HL-60/S4 treated with phorbol 12-myristate 13-acetate at 8.2 ng/mL for 4 days and 3 days (cell line): ENCODE data around the gene KCNH5.

Source experiments
- in situ Hi-C: fragments of 300-500 bp; cut with MboI; formaldehyde crosslinking; loops from 2 replicates; pipeline ENCODE4 v1.15.0; 2022; ENCODE audit warnings: low sequenced_read_pairs

The KCNH5 gene

DNA sequence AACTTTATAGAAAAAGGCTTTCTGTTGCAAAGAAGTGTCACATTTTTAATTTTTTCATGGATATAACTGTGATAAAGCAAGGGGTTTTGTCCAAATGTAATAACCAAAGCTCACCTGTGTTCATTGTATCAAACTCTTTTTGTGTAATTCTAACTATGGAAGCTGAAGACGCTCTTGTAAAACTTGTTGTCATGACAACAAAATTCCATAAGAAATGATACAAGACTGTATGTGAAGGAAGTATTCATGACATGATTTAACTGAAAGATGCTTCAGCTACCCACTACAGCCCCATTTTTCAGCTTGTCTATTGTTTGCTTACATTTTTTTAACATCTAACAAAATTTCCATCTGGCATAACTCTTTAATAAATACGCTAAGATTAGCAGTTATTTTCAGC, 360.9 kb downstream of the KCNH5 start:
- in situ Hi-C loops = no loop called here

DNA sequence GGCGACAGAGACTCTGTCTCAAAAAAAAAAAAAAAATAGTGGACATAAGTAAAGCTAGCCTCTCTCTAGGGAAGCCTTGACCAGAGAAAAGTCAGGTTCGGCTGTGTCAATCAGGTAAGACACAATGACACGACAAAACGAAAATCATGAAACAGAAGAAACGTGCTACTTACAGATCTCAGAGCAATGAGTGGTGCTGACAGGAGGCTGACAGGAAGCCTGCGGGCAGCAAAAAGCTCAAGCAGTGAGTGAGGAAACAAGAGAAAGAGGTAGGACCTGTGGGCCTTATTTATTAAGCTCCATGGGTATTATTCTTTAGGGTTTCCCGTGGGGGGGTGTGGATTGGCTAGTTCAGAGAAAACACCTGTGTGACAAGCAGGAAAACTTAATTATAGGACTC, 363.1 kb downstream of the KCNH5 start:
- in situ Hi-C loops = no loop called here

DNA sequence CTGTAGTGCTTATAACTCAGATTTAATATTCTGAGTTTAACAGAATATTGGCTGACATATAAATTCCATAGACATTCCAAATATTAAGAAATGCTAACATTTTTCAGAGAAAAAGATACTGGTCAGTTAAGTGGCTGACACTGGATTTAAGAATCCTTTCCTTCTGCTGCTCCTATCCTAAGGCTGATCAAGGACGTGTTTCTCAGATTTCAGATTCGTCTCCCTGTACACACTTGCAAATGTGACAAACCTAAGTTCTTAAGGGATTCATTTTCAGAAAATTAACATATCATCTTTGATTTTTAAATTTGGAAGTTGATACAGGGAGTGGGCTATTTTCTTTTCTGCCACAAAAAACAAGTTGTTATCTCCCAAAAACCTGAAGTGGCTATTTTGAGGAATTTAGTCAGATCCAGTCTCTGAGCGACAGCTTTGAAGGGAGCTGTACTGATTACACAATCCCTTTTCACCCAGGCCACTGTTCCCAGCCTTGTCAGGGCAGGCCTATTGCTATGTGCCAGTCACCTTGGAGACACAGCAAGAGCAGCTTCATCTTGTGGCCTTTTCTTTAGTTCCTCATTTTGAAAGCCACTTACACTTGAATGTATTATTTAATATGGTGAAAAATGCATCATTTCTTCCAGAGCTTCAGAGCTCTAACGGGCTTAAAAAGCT, 370.6 kb downstream of the KCNH5 start:
- in situ Hi-C loops = no loop called here

GRCh38 chr14:62673014-62673755, 372.1 kb downstream of the KCNH5 start:
- in situ Hi-C loops = no loop called here

GRCh38 chr14:62670526-62670925, 374.7 kb downstream of the KCNH5 start:
- in situ Hi-C loops = no loop called here

DNA sequence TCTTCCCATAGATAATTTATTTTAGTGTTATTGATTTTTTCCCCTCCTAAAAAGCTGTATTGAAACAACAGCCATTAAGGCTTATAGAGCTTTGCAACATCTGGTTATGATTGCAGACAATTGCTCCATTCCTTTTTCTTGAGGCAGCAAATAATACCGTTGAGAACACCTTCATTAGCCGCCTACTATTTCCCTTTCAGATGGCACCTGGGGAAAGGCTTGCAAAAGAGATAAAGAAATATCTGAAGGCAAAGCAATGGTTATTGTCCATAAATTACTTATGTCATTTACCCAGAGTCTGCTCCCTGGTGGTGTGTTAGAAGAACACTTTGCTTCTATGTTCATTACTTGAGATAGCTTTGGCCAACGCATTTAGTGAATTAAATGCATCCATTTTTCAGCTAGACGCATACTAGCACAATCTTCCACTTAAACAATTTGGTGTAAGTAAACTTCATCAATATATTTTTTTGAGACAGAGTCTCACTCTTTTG, 377.8 kb downstream of the KCNH5 start:
- in situ Hi-C loops = no loop called here

DNA sequence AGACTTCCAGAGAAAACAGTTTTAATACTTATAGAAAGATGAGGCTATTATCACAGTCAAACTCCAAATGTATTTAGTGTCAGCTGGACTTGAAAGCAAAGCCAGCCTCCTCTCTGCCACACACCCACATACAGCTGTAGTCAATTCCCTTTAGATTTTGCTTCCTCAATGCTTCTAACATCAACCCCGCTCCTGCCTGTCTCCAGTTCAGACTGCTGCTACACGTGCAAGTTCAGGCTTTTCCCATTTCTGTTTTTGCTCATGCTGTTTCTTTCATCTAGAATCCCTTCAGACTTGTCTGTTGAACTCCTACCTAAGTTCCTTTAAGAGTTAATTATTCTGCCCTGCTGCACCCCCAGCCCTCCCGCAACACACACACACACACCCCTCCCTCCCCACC, 380.0 kb downstream of the KCNH5 start:
- in situ Hi-C loops = no loop called here

DNA sequence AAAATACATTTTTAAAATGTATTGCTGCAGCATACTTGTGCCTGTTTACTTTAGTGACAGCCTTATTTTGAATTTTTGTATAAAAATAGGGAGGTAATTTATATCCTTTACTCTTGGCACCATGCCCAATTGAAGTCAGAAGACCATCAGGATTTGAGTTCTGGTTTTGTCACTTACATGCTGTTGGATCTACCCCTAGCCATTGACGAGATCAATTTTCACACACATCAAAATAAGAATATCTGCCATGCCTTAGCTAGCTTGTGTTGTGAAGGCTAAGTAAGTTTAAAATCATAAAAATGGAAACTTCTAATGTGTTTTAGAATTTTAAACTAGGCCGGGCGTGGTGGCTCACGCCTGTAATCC, 381.8 kb downstream of the KCNH5 start:
- in situ Hi-C loops = no loop called here

DNA sequence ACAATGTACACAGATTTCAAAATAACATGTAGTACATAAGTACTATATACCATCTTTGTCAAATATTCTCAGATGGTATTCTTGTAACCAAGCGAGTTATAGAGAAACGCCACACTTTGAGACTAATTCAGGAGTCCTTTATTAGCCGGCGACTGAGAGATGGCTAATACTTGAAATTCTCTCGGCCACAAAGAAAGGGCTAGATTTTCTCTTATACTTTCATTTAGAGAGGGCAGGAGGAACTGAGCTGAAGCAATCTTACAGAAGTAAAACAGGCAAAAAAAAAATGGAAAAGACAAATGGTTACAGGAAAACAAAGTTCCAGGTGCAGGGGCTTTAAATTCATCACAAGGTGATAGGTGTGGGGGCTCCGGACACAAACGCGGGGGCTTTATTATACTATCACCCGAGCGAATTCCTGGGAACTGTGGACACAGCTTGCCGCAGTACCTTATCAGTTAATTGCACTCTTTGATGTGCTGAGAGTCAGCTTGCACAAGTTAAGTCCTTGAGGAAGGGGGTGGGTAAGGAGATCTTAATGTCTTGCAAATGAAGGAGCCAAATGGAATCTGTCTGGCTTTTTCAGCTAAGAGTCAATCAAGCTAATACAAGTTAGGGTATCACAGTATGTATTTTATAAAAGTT, 382.3 kb downstream of the KCNH5 start:
- in situ Hi-C loops = no loop called here

GRCh38 chr14:62661818-62662217, 383.4 kb downstream of the KCNH5 start:
- in situ Hi-C loops = no loop called here

DNA sequence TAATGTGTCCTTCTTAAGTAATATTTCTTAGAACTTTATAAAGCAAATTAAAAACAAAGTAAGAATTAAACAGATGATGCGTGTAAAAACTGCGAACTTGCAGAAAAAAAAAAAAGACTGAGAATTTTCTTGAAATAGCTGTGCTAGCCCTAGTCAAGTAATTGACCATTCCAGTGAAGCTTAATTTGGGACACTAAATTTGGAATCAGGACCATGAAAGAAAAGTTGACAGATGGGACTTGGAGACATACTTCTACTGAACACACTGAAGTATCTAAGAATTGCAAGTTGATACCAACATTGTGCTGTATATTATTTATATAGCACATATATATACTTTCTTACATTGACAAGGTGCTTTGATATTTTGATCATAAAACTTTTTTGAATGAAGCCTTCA, 386.6 kb downstream of the KCNH5 start:
- in situ Hi-C loops = no loop called here

DNA sequence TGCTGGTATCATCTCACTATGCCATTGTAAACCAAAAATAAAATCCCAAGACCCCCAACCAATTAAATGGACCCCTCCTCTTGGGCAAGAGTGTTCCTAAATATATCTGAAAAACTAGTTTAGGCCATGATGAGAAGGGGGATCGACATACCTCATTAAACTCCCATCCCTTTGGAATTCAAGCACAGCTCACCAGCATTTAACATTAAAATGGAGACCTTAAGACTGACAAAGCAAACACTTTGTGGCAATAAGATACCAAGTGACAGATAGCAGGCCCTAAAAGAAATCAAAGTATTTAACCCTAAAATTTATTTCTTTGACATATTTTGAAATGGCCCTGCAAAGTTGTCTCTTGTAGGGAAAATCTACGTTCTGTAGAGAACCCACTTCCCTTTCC, 387.9 kb downstream of the KCNH5 start:
- in situ Hi-C loops = no loop called here

DNA sequence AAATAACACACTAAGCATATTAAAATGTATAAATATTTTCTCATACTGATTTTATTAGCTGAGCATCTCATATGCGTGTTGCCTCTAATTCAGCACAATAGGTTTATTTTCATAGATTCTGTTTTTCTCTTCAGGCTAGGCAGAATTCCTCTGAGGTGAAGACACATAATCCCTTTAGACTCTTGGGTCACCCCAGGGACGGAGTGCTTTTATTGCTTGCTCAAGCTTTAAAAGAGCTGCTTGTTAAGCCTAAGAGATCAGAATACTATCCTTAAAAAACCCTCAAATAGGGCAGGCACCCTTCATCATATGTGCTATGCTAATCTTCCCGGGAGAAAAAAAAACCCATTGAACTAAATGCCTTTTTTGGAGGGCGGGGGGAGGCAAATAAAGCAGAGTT, 390.1 kb downstream of the KCNH5 start:
- in situ Hi-C loops = no loop called here

DNA sequence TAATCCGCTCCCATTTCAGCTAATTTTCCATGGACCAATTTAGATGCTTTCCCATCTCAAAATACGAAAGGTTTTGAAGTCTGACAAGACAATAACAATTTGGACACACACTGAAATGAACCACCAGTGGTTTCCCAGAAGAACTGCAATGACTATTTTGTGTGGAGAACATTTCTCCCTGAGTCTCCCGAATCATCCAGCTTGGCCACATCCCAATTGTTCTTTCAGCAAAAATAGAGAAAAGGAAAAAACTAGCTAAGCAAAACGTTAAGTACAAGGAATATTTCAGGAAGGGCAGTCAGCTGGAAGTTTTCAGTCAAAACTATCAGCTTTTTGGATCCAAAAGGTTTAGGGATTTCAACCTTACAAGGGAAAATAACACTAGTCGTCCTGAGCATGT, 390.6 kb downstream of the KCNH5 start:
- in situ Hi-C loops = no loop called here
